HCT116 (cell line): ENCODE data around the gene USP10. TPM values are rescaled to one million over a fixed set of nuclear protein-coding genes. Genes with fewer than 3 reads are reported as not detected.
A peak's percentile ranks its signal among the peaks of the same experiment; 100 is the strongest.

Experiments
- ATAC-seq: fragments of 200-7000 bp; cut with Tn5 transposase; 2 replicates; pipeline ENCODE4 v1.9.1; 2020; ENCODE audit warnings: mild to moderate bottlenecking, moderate library complexity
- BruUV-seq: library from RNA; stranded (reverse); fragments of 400-500 nt; replicated peaks from 2 replicates; lab custom pipeline; 2021; lab: Mats Ljungman, UMichigan
- CTCF ChIA-PET: fragments of 300-600 bp; sonication (Branson Sonifier 250); formaldehyde crosslinking; loops from one replicate; lab custom pipeline; 2021; ENCODE audit warnings: antibody characterized with exemption; lab: Charles Lee
- POLR2A ChIA-PET: fragments of 300-600, 350-600 bp; sonication (Branson Sonifier 250); formaldehyde crosslinking; loops from one replicate; lab custom pipeline; 2021; ENCODE audit warnings: antibody characterized with exemption; lab: Charles Lee
- RAD21 ChIA-PET, 2 experiments: fragments of 300-600 bp; sonication (Branson Sonifier 250); formaldehyde crosslinking; loops; one replicate each; lab custom pipeline; 2023; ENCODE audit warnings: low total read pairs in 2 of 2; ENCODE audit not compliant: uncharacterized antibody in 2 of 2, unreplicated experiment in 2 of 2, low non-redundant PET in 1 of 2; lab: Charles Lee
- DNase-seq: peaks from one replicate; pipeline ENCODE4 v3.0.0-alpha.2; 2010; ENCODE audit warnings: low read depth, low spot score
- H2AFZ ChIP-seq: fragments of 200-600 bp; shearing (Covaris generic), sonication (generic); 2 replicates; pipeline ENCODE4 v1.6.1; 2017; ENCODE audit warnings: low read depth, mixed run types, mixed read lengths, antibody characterized with exemption, low read length; ENCODE audit not compliant: poor library complexity, severe bottlenecking
- H3K27ac ChIP-seq: 2 replicates; pipeline ENCODE4 v1.5.1; 2012; ENCODE audit warnings: low read depth, low read length
- H3K27me3 ChIP-seq: fragments of 200-600 bp; sonication (generic); 2 replicates; pipeline ENCODE4 v1.6.1; 2016; ENCODE audit warnings: mixed run types, low read length, mixed read lengths; ENCODE audit not compliant: insufficient read depth
- H3K36me3 ChIP-seq, 2 experiments: fragments of 200-500 bp in 1 of 2; fragments of 200-600 bp in 1 of 2; sonication (Bioruptor generic) in 1 of 2; sonication (generic) in 1 of 2; 2 replicates each; pipeline versions ENCODE4 v1.5.1 to v1.6.1; 2014 to 2016; ENCODE audit warnings: low read length in 2 of 2, inconsistent platforms in 1 of 2, mixed read lengths in 1 of 2, mixed run types in 1 of 2; ENCODE audit not compliant: insufficient read depth in 2 of 2, control insufficient read depth in 1 of 2
- H3K4me1 ChIP-seq, 2 experiments: fragments of 200-600 bp in 1 of 2; sonication (generic) in 1 of 2; 2 replicates each; pipeline versions ENCODE4 v1.5.1 to v1.6.1; 2012 to 2017; ENCODE audit warnings: low read length in 2 of 2, inconsistent platforms in 1 of 2, mild to moderate bottlenecking in 1 of 2, mixed read lengths in 1 of 2, mixed run types in 1 of 2, moderate library complexity in 1 of 2; ENCODE audit not compliant: insufficient read depth in 2 of 2, control insufficient read depth in 1 of 2
- H3K4me2 ChIP-seq: fragments of 200-600 bp; sonication (generic); 2 replicates; pipeline ENCODE4 v1.6.1; 2017; ENCODE audit warnings: mixed run types, low read length, mixed read lengths
- H3K4me3 ChIP-seq, 2 experiments: fragments of 200-600 bp in 1 of 2; sonication (generic) in 1 of 2; replicated peaks in 1 of 2; 2 replicates each; pipeline ENCODE4 v1.5.1; 2011 to 2016; ENCODE audit warnings: low read length in 2 of 2, control low read depth in 1 of 2, low read depth in 1 of 2, mild to moderate bottlenecking in 1 of 2, mixed read lengths in 1 of 2, mixed run types in 1 of 2
- H3K79me2 ChIP-seq: fragments of 200-600 bp; sonication (generic); 2 replicates; pipeline ENCODE4 v1.6.1; 2017; ENCODE audit warnings: mild to moderate bottlenecking, mixed run types, low read length, moderate library complexity, mixed read lengths; ENCODE audit not compliant: insufficient read depth
- H3K9ac ChIP-seq: fragments of 200-600 bp; sonication (generic); 2 replicates; pipeline ENCODE4 v1.6.1; 2016; ENCODE audit warnings: low read length, mixed read lengths
- H3K9me2 ChIP-seq: fragments of 200-600 bp; sonication (generic), shearing (Covaris generic); 2 replicates; pipeline ENCODE4 v1.6.1; 2017; ENCODE audit warnings: mixed run types, mild to moderate bottlenecking, moderate library complexity; ENCODE audit not compliant: insufficient read depth
- H3K9me3 ChIP-seq, 2 experiments: fragments of 200-500 bp in 1 of 2; fragments of 200-600 bp in 1 of 2; sonication (Bioruptor generic) in 1 of 2; sonication (generic) in 1 of 2; 2 replicates each; pipeline ENCODE4 v1.6.1; 2014 to 2017; ENCODE audit warnings: low read length in 2 of 2, mixed read lengths in 2 of 2, inconsistent platforms in 1 of 2, low read depth in 1 of 2, mild to moderate bottlenecking in 1 of 2, mixed run types in 1 of 2, moderate library complexity in 1 of 2; ENCODE audit not compliant: control insufficient read depth in 1 of 2, insufficient read depth in 1 of 2
- H4K20me1 ChIP-seq: fragments of 200-600 bp; sonication (generic), shearing (Covaris generic); 2 replicates; pipeline ENCODE4 v1.6.1; 2017; ENCODE audit warnings: mixed run types, mild to moderate bottlenecking, moderate library complexity; ENCODE audit not compliant: insufficient read depth
- CBX3 ChIP-seq: IDR thresholded peaks from 2 replicates; pipeline ENCODE4 v1.6.1; 2012; ENCODE audit warnings: low read depth
- CEBPB ChIP-seq: IDR thresholded peaks from 2 replicates; pipeline ENCODE4 v1.6.1; 2012; ENCODE audit warnings: low read depth
- EGR1 ChIP-seq: IDR thresholded peaks from 2 replicates; pipeline ENCODE4 v1.6.1; 2012; ENCODE audit warnings: low read depth
- ELF1 ChIP-seq: IDR thresholded peaks from 2 replicates; pipeline ENCODE4 v1.6.1; 2012; ENCODE audit warnings: low read depth, borderline replicate concordance
- FOSL1 ChIP-seq: IDR thresholded peaks from 2 replicates; pipeline ENCODE4 v1.6.1; 2012; ENCODE audit warnings: low read depth
- JUND ChIP-seq: IDR thresholded peaks from 2 replicates; pipeline ENCODE4 v1.6.1; 2012
- POLR2A ChIP-seq: IDR thresholded peaks from 2 replicates; pipeline ENCODE4 v1.7.0; 2011; ENCODE audit warnings: borderline replicate concordance; ENCODE audit not compliant: insufficient read depth, insufficient read length; ENCODE audit errors: extremely low read depth
- POLR2AphosphoS5 ChIP-seq: IDR thresholded peaks from 2 replicates; pipeline ENCODE4 v1.6.1; 2011; ENCODE audit warnings: mild to moderate bottlenecking, low read depth, low read length, moderate library complexity
- REST ChIP-seq: IDR thresholded peaks from 2 replicates; pipeline ENCODE4 v1.6.1; 2012; ENCODE audit warnings: low read depth
- SIN3A ChIP-seq: IDR thresholded peaks from 2 replicates; pipeline ENCODE4 v1.6.1; 2012; ENCODE audit warnings: low read depth
- SP1 ChIP-seq: IDR thresholded peaks from 2 replicates; pipeline ENCODE4 v1.6.1; 2012; ENCODE audit warnings: low read depth
- YY1 ChIP-seq: IDR thresholded peaks from 2 replicates; pipeline ENCODE4 v1.6.1; 2011; ENCODE audit warnings: low read length, low read depth, moderate library complexity, mild to moderate bottlenecking; ENCODE audit not compliant: insufficient replicate concordance; ENCODE audit errors: extremely low read depth
- ZNF274 ChIP-seq: fragments of 200-500 bp; sonication (Bioruptor generic); IDR thresholded peaks from 2 replicates; pipeline ENCODE4 v1.6.1; 2014; ENCODE audit warnings: mild to moderate bottlenecking, low read depth, low read length, inconsistent platforms
- intact Hi-C: fragments of 100-400 bp; cut with micrococcal nuclease; formaldehyde crosslinking; loops from 2 replicates; pipeline ENCODE4 v1.10.0; 2022
- total RNA-seq: library from RNA; stranded (reverse); gene quantifications from one replicate; pipeline ENCODE4 v1.2.1, GENCODE V29; 2021; ENCODE audit not compliant: unreplicated experiment
- TF ChIP-seq, protein P1 (sequence below): IDR thresholded peaks from 2 replicates; pipeline ENCODE4 v1.6.1; 2012

USP10 gene
- total RNA-seq, 1 experiment from 2014 or later: 175 TPM

DNA sequence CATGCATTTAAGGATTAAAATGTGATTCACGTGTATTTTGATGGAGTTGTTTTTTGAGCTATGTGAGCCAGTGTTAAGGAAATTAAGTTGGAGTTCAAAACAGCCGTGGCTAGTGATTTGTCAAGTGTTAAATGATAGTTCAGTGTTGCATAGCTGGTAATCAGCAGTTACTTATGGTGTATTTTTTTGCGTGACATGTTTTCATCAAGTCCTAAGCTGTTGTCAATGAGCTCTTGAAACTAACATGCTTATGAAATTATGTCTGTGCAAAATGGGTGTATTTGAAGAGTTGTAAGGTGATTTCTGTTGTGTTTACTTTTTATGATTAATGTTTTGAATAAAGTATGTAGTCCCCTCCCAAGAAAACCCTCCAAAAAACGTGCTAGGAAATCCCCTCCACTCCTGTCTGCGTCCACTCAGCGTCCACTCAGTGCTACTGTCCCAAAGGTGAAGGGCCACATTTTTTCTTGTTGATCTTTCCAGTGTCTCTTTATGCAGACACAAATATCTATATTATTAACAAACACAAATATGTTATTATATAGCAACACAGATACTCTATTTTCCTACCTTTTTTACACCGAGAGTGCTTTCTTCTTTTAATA is 30.0 kb downstream of the USP10 start:
- TF ChIP-seq SIN3A (peak; percentile 36; the same call in 1 of the 2 replicates), POLR2A (no peak)
- TF ChIP-seq, all 23 proteins: peak for 1

DNA sequence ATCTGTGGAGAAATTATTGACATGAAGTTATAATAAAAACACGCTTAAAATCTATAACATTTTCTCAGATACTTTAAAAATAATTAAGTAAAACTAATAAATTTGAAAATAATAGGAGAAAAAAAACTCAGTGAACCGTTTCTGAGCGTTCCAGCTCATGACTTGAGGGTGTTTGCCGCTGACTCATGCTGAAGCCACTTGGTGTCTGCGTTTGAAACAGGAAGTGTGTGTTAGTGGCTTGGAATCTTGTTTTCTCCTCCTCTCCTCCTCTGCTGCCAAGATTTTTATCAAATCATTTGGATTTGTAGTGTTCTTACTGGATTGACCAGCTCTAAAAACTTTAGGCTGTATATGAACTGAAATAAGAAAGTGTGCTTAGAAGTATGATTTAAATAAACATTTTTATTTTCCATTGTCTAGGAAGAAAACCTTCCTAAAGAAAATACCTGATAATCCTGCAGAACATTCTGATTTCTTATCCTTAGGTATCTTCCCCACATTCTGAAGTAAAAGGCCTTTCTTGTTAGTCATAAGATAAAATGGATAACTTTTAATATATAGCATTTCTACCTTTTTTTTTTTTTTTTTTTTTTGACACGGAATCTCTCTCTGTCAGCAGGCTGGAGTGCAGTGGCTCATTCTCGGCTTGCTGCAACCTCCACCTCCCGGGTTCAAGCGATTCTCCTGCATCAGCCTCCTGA is 30.8 kb downstream of the USP10 start:
- BruUV-seq: no TSS peak
- H3K4me1 ChIP-seq: peaks cover 54 to 75% of the 10 kb centered on the region in 2 experiments
- no peaks in the 10 kb centered on the region for H3K9me2 ChIP-seq
- H3K27ac ChIP-seq: peak overlapping the region; percentile 69
- no peaks in the 10 kb centered on the region for H3K9me3 ChIP-seq
- ChIA-PET POLR2A (interaction anchor here (1.4 kb wide), 1 partner anchor 8 kb away, joined by 6 read pairs; no protein-coding TSS in a partner anchor), RAD21 (interaction anchor here (0.6 to 1.1 kb wide), 3 partner anchors 58 to 219 kb away, joined by 3 to 5 read pairs (median 4); no protein-coding TSS in a partner anchor), CTCF (interaction anchor here (0.8 to 3.0 kb wide), 11 partner anchors 9 to 356 kb away, joined by 3 to 35 read pairs (median 4); no protein-coding TSS in a partner anchor)
- no peaks in the 10 kb centered on the region for H3K27me3 ChIP-seq
- no peak overlapping the region for H2AFZ ChIP-seq
- peaks cover 100% of the 10 kb centered on the region for H3K79me2 ChIP-seq
- peak overlapping the region; percentile 73 for H3K4me2 ChIP-seq
- H4K20me1 ChIP-seq: peaks cover 39% of the 10 kb centered on the region; the same call in 1 of the 2 replicates
- peak overlapping the region; percentile 54 for H3K9ac ChIP-seq
- peak overlapping the region; percentile 33 to 49 for H3K4me3 ChIP-seq
- ATAC-seq (peak; percentile 88), DNase-seq (peak; percentile 75)
- H3K36me3 ChIP-seq: peaks cover 0 to 15% of the 10 kb centered on the region in 2 experiments; a peak in 1 of 4 replicates
- intact Hi-C loops: no loop called here
- TF ChIP-seq REST: no peak
- TF ChIP-seq POLR2AphosphoS5: peak; percentile 52; the same call in 1 of the 2 replicates
- peak; percentile 47 for TF ChIP-seq SIN3A
- TF ChIP-seq FOSL1: peak; percentile 86
- TF ChIP-seq, protein P1, sequence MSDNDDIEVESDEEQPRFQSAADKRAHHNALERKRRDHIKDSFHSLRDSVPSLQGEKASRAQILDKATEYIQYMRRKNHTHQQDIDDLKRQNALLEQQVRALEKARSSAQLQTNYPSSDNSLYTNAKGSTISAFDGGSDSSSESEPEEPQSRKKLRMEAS: peak; percentile 71
- peak; percentile 84 for TF ChIP-seq JUND
- no peak for TF ChIP-seq YY1
- peak; percentile 35; the same call in 1 of the 2 replicates for TF ChIP-seq CEBPB
- TF ChIP-seq CBX3: peak; percentile 36; the same call in 1 of the 2 replicates
- peak; percentile 69; the same call in 1 of the 2 replicates for TF ChIP-seq ELF1
- no peak for TF ChIP-seq ZNF274
- peak; percentile 69 for TF ChIP-seq SP1
- TF ChIP-seq EGR1: 0 out of 2 replicates have a peak, but pooled peaks have one; percentile 25

More for the DNA sequence above, 30.0 kb downstream of the USP10 start:
- BruUV-seq: TSS peak; percentile 91
- Histone ChIP-seq H3K9me3 (no peaks in the 10 kb centered on the region), H2AFZ (no peak overlapping the region), H3K9me2 (no peaks in the 10 kb centered on the region), H3K4me1 (peaks cover 55 to 76% of the 10 kb centered on the region in 2 experiments), H3K27me3 (no peaks in the 10 kb centered on the region), H4K20me1 (peaks cover 43% of the 10 kb centered on the region; the same call in 1 of the 2 replicates), H3K4me2 (peak overlapping the region; percentile 73), H3K27ac (peak overlapping the region; percentile 69; the same call in 1 of the 2 replicates), H3K9ac (peak overlapping the region; percentile 54), H3K79me2 (peaks cover 100% of the 10 kb centered on the region), H3K36me3 (peaks cover 0 to 10% of the 10 kb centered on the region in 2 experiments; a peak in 1 of 4 replicates), H3K4me3 (peak overlapping the region; percentile 19 to 49)
- POLR2A ChIA-PET: interaction anchor here (1.4 kb wide), 1 partner anchor 8 kb away, joined by 6 read pairs; no protein-coding TSS in a partner anchor
- RAD21 ChIA-PET: interaction anchor here (0.6 to 1.1 kb wide), 3 partner anchors 57 to 219 kb away, joined by 3 to 5 read pairs (median 4); no protein-coding TSS in a partner anchor
- ATAC-seq: peak; percentile 21; the same call in 1 of the 2 replicates
- intact Hi-C loops: no loop called here
- DNase-seq: no peak
- CTCF ChIA-PET: interaction anchor here (0.8 to 3.0 kb wide), 11 partner anchors 9 to 357 kb away, joined by 3 to 35 read pairs (median 4); no protein-coding TSS in a partner anchor
